GM12878 (cell line): Measurements from ENCODE around the gene ITFG1. TPM values are rescaled to one million over a fixed set of nuclear protein-coding genes. Genes with fewer than 3 reads are reported as not detected.

Source experiments
- ATAC-seq: fragments of 200-7000 bp; cut with Tn5 transposase; 3 replicates; pipeline ENCODE4 v1.9.1; 2020; ENCODE audit warnings: mild to moderate bottlenecking, moderate library complexity
- BruUV-seq: library from RNA; stranded (reverse); fragments of 400-500 nt; replicated peaks from 2 replicates; lab custom pipeline; 2021; lab: Mats Ljungman, UMichigan
- CTCF ChIA-PET: fragments of 300-600 bp; sonication (Branson Sonifier 250); formaldehyde crosslinking; extraction: SDS; loops from one replicate; lab custom pipeline; 2021; ENCODE audit warnings: inconsistent platforms; lab: Yijun Ruan, JAX
- POLR2A ChIA-PET: fragments of 350-600 bp; formaldehyde crosslinking; extraction: SDS; loops from one replicate; lab custom pipeline; 2021; ENCODE audit warnings: inconsistent platforms; lab: Charles Lee
- RAD21 ChIA-PET: fragments of 300-600 bp; sonication (Branson Sonifier 250); formaldehyde crosslinking; loops from one replicate; lab custom pipeline; 2023; ENCODE audit warnings: antibody characterized with exemption; ENCODE audit not compliant: unreplicated experiment; lab: Charles Lee
- SMC1A ChIA-PET: fragments of 300-600 bp; sonication (Branson Sonifier 250); formaldehyde crosslinking; loops from one replicate; lab custom pipeline; 2023; ENCODE audit not compliant: unreplicated experiment, uncharacterized antibody; lab: Charles Lee
- DNase-seq: peaks from one replicate; pipeline ENCODE4 v3.0.0-alpha.2; 2011; ENCODE audit warnings: low read depth, low spot score
- FAIRE-seq: peaks from 3 replicates; lab custom pipeline; 2011; peaks lifted over from hg19 to GRCh38; lab: Jason Lieb, UNC
- H2AFZ ChIP-seq: 2 replicates; pipeline ENCODE4 v1.6.0; 2011; ENCODE audit warnings: low read depth, low read length, control low read depth; ENCODE audit not compliant: control insufficient read depth
- H3K27ac ChIP-seq: 2 replicates; pipeline ENCODE4 v1.5.1; 2011; ENCODE audit warnings: control low read depth; ENCODE audit not compliant: control insufficient read depth, insufficient read depth
- H3K27me3 ChIP-seq, 2 experiments: replicated peaks in 1 of 2; 2 replicates each; pipeline versions ENCODE4 v1.6.0 to v1.6.1; 2011; ENCODE audit warnings: low read length in 1 of 2; ENCODE audit not compliant: control insufficient read depth in 2 of 2, insufficient read depth in 2 of 2
- H3K36me3 ChIP-seq, 2 experiments: 2 replicates each; pipeline ENCODE4 v1.5.1; 2011; ENCODE audit warnings: low read length in 1 of 2; ENCODE audit not compliant: control insufficient read depth in 2 of 2, insufficient read depth in 2 of 2
- H3K4me1 ChIP-seq: 2 replicates; pipeline ENCODE4 v1.6.1; 2011; ENCODE audit warnings: mild to moderate bottlenecking, low read length, moderate library complexity, mixed read lengths; ENCODE audit not compliant: control insufficient read depth, insufficient read depth
- H3K4me2 ChIP-seq: 2 replicates; pipeline ENCODE4 v1.6.0; 2011; ENCODE audit warnings: control low read depth; ENCODE audit not compliant: control insufficient read depth, insufficient read depth
- H3K4me3 ChIP-seq: fragments of 200-600 bp; sonication (generic); 2 replicates; pipeline ENCODE4 v1.5.1; 2016
- H3K79me2 ChIP-seq: 2 replicates; pipeline ENCODE4 v1.6.0; 2011; ENCODE audit warnings: low read length; ENCODE audit not compliant: control insufficient read depth, insufficient read depth
- H3K9ac ChIP-seq: 2 replicates; pipeline ENCODE4 v1.8.0; 2011; ENCODE audit warnings: low read length, control low read depth, mixed read lengths; ENCODE audit not compliant: control insufficient read depth, insufficient read depth
- H3K9me3 ChIP-seq: replicated peaks from 3 replicates; pipeline ENCODE4 v1.5.1; 2011; ENCODE audit warnings: mild to moderate bottlenecking, low read length; ENCODE audit not compliant: control insufficient read depth, insufficient read depth
- H4K20me1 ChIP-seq: 2 replicates; pipeline ENCODE4 v1.6.0; 2011; ENCODE audit not compliant: control insufficient read depth, insufficient read depth
- FOXM1 ChIP-seq: IDR thresholded peaks from 2 replicates; pipeline ENCODE4 v1.6.1; 2012; ENCODE audit warnings: low read depth, mild to moderate bottlenecking, inconsistent platforms, low read length, moderate library complexity
- IKZF1 ChIP-seq: fragments of 450-650 bp; conservative IDR thresholded peaks from 2 replicates; pipeline ENCODE4 v1.6.1; 2017; ENCODE audit warnings: antibody characterized with exemption, mild to moderate bottlenecking
- IKZF2 ChIP-seq, 2 experiments: fragments of 450-650 bp; IDR thresholded peaks; 2 replicates each; pipeline ENCODE4 v1.6.1; 2017; ENCODE audit warnings: mild to moderate bottlenecking in 2 of 2, moderate library complexity in 2 of 2
- JUNB ChIP-seq: IDR thresholded peaks from 2 replicates; pipeline ENCODE4 v1.6.1; 2016; ENCODE audit warnings: antibody characterized with exemption, mild to moderate bottlenecking
- MEF2B ChIP-seq: fragments of 450-650 bp; IDR thresholded peaks from 2 replicates; pipeline ENCODE4 v1.6.1; 2018; ENCODE audit warnings: mild to moderate bottlenecking, moderate library complexity; ENCODE audit not compliant: partially characterized antibody, poor library complexity, severe bottlenecking
- MXI1 ChIP-seq: fragments of 150-350 bp; IDR thresholded peaks from 2 replicates; pipeline ENCODE4 v1.6.1; 2011; ENCODE audit warnings: low read depth, mild to moderate bottlenecking, inconsistent platforms, low read length, improper control_type of control experiment
- MYB ChIP-seq: fragments of 150-350 bp; IDR thresholded peaks from 2 replicates; pipeline ENCODE4 v1.6.1; 2014; ENCODE audit warnings: mild to moderate bottlenecking, low read depth, low read length, borderline replicate concordance
- NRF1 ChIP-seq: conservative IDR thresholded peaks from 2 replicates; pipeline ENCODE4 v1.6.1; 2011; ENCODE audit warnings: mild to moderate bottlenecking, low read depth, low read length, improper control_type of control experiment
- POLR2AphosphoS2 ChIP-seq: IDR thresholded peaks from 2 replicates; pipeline ENCODE4 v1.6.1; 2011; ENCODE audit warnings: low read depth, mild to moderate bottlenecking, low read length, improper control_type of control experiment, moderate library complexity
- SIX5 ChIP-seq: IDR thresholded peaks from 2 replicates; pipeline ENCODE4 v1.6.1; 2011; ENCODE audit warnings: mild to moderate bottlenecking, low read depth, low read length, moderate library complexity; ENCODE audit not compliant: severe bottlenecking
- SP1 ChIP-seq: IDR thresholded peaks from one replicate; pipeline ENCODE4 v1.6.1; 2011; ENCODE audit warnings: low read depth, low read length
- SREBF2 ChIP-seq: IDR thresholded peaks from 2 replicates; pipeline ENCODE4 v1.6.1; 2012; ENCODE audit warnings: mild to moderate bottlenecking, low read length
- SRF ChIP-seq, 2 experiments: IDR thresholded peaks; 2 replicates each; pipeline ENCODE4 v1.6.1; 2011; ENCODE audit warnings: low read depth in 2 of 2, low read length in 2 of 2, mild to moderate bottlenecking in 1 of 2, moderate library complexity in 1 of 2
- TAF1 ChIP-seq: IDR thresholded peaks from 2 replicates; pipeline ENCODE4 v1.6.1; 2011; ENCODE audit warnings: mild to moderate bottlenecking, low read depth, low read length, borderline replicate concordance
- TCF12 ChIP-seq: IDR thresholded peaks from 2 replicates; pipeline ENCODE4 v1.6.1; 2011; ENCODE audit warnings: low read depth, mild to moderate bottlenecking, low read length
- ZBTB33 ChIP-seq: fragments of 450-650 bp; IDR thresholded peaks from 2 replicates; pipeline ENCODE4 v1.6.1; 2017; ENCODE audit warnings: mild to moderate bottlenecking
- WGBS: methylation state at CpG from one replicate; pipeline ENCODE4 v1.1.6; 2016; ENCODE audit warnings: low lambda C conversion rate; ENCODE audit not compliant: insufficient replicate concordance, insufficient coverage; ENCODE audit errors: missing lambda C conversion rate; 5-methylcytosine and 5-hydroxymethylcytosine counted together
- in situ Hi-C: fragments of 300-500 bp; cut with MboI; formaldehyde crosslinking; loops from 9 replicates; pipeline ENCODE4 v1.14.3; 2018; ENCODE audit warnings: mixed read lengths
- intact Hi-C: fragments of 100-400 bp; cut with micrococcal nuclease; formaldehyde crosslinking; loops from one replicate; pipeline ENCODE4 v1.14.2; 2022; ENCODE audit not compliant: unreplicated experiment
- polyA plus RNA-seq, 11 experiments: library from polyadenylated mRNA; depleted of rRNA in 4 of 11; unstranded in 6 of 11; stranded (reverse) in 5 of 11; fragments of >200 nt; fragmentation: Nextera tagmentation in 4 of 11; fragmentation: Illumina TruSeq in 1 of 11; extraction: Ambion mirVana in 4 of 11; extraction: Trizol in 1 of 11; gene quantifications; 1 replicate in 1 of 11; 2 replicates in 10 of 11; pipeline versions ENCODE4 v1.2.1 to v1.2.3, GENCODE V29; 2011 to 2016; ENCODE audit warnings: inconsistent platforms in 2 of 11, missing spikeins in 2 of 11, low read depth in 1 of 11
- total RNA-seq, 4 experiments: library from RNA; depleted of rRNA in 3 of 4; stranded (reverse); fragments of >200 nt in 3 of 4; fragmentation: Illumina TruSeq in 1 of 4; extraction: Trizol in 1 of 4; gene quantifications; 2 replicates each; pipeline versions ENCODE4 v1.2.1 to v1.2.3, GENCODE V29; 2013 to 2021

Gene ITFG1
- total and polyA plus RNA-seq, 10 of the 15 experiments (the other 5 are each of a cell fraction or from before 2014, with no cell fraction given), result 9.3 to 56.3 (median 28.6) TPM

GRCh38 chr16:47371271-47372014 is 89.4 kb downstream of the ITFG1 start:
- Histone ChIP-seq H3K4me1 (no peaks in the 10 kb centered on the region), H3K36me3 (peaks cover 0 to 6% of the 10 kb centered on the region in 2 experiments; a peak in 2 of 4 replicates), H3K9me3 (peaks cover 2% of the 10 kb centered on the region; the same call in 2 of the 3 replicates), H4K20me1 (no peaks in the 10 kb centered on the region), H2AFZ (no peak overlapping the region), H3K27me3 (no peaks in the 10 kb centered on the region), H3K9ac (no peak overlapping the region), H3K79me2 (no peaks in the 10 kb centered on the region), H3K4me3 (no peak overlapping the region), H3K27ac (no peak overlapping the region), H3K4me2 (no peak overlapping the region)
- no peak for DNase-seq
- TF ChIP-seq IKZF2 (IDR thresholded peaks at IDR 0.05) (no peak), MYB (no peak), NRF1 (no peak), POLR2AphosphoS2 (no peak), SREBF2 (no peak), IKZF1 (no peak), ZBTB33 (no peak), MXI1 (no peak), JUNB (no peak), TAF1 (no peak), MEF2B (no peak), FOXM1 (no peak), TCF12 (no peak), SRF (IDR thresholded peaks at IDR 0.05; ENCODE audit: low read depth in 2 of 2, low read length in 2 of 2) (no peak), SIX5 (no peak), SP1 (no peak)
- in situ Hi-C loops (no loop called here), intact Hi-C loops (no loop called here)
- ChIA-PET RAD21 (no interaction called here), SMC1A (interaction anchor here (1.0 kb wide), 1 partner anchor 25 kb away, joined by 4 read pairs; no protein-coding TSS in a partner anchor), CTCF (no interaction called here), POLR2A (no interaction called here)
- BruUV-seq, result no TSS peak
- ATAC-seq, result no peak
- WGBS, result 74% methylated on average over 2 of the region's 5 CpGs
- no peak for FAIRE-seq
